SK-N-SH (cell line): Measurements from ENCODE around the gene NTRK2.

Experiments used
- CHD2 ChIP-seq: fragments of 150-350 bp; IDR thresholded peaks from 2 replicates; pipeline ENCODE4 v1.6.1; 2018; ENCODE audit warnings: low read length; ENCODE audit not compliant: partially characterized antibody
- POLR2AphosphoS5 ChIP-seq: IDR thresholded peaks from 2 replicates; pipeline ENCODE4 v1.6.1; 2012; ENCODE audit warnings: low read depth, low read length
- TF ChIP-seq, protein P1 (sequence below): fragments of 200-600 bp; sonication (generic); IDR thresholded peaks from 2 replicates; pipeline ENCODE4 v1.6.1; 2017; ENCODE audit warnings: antibody characterized with exemption, mild to moderate bottlenecking, moderate library complexity
- TF ChIP-seq, protein P2 (sequence below): IDR thresholded peaks from 2 replicates; pipeline ENCODE4 v1.4.0; 2012; ENCODE audit warnings: low read depth, borderline replicate concordance

DNA sequence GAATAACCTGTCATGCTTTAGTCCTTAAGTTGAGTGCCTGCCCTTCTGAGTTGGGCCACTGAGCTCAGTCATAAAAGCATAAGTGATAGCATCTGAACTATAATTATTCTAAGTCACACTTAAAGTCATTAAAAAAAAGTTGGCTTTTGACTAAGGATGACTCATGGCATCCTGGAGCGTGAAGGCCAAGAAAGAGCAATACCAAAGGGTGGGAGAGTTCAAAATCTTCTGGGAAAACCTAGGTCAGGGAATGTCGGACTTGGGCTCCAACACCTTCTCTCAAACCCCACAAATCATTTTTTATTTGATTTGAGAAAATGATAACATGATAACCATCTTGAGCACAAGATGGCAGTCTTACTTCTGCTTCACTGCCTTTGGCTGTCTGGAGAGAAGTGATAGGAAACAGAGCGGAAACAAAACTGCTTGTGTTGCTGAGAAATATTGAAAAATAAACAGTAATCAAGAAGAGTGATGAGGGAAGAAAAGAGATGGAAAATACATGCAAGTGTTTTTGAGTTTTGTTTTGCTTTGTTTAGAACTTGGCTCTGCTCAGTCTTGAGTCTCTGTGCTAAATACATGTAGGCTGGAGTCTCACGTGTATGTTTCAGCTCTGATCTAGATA, 16.9 kb upstream of the NTRK2 start:
- TF ChIP-seq, protein P1, sequence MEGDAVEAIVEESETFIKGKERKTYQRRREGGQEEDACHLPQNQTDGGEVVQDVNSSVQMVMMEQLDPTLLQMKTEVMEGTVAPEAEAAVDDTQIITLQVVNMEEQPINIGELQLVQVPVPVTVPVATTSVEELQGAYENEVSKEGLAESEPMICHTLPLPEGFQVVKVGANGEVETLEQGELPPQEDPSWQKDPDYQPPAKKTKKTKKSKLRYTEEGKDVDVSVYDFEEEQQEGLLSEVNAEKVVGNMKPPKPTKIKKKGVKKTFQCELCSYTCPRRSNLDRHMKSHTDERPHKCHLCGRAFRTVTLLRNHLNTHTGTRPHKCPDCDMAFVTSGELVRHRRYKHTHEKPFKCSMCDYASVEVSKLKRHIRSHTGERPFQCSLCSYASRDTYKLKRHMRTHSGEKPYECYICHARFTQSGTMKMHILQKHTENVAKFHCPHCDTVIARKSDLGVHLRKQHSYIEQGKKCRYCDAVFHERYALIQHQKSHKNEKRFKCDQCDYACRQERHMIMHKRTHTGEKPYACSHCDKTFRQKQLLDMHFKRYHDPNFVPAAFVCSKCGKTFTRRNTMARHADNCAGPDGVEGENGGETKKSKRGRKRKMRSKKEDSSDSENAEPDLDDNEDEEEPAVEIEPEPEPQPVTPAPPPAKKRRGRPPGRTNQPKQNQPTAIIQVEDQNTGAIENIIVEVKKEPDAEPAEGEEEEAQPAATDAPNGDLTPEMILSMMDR: no peak
- TF ChIP-seq, protein P2, sequence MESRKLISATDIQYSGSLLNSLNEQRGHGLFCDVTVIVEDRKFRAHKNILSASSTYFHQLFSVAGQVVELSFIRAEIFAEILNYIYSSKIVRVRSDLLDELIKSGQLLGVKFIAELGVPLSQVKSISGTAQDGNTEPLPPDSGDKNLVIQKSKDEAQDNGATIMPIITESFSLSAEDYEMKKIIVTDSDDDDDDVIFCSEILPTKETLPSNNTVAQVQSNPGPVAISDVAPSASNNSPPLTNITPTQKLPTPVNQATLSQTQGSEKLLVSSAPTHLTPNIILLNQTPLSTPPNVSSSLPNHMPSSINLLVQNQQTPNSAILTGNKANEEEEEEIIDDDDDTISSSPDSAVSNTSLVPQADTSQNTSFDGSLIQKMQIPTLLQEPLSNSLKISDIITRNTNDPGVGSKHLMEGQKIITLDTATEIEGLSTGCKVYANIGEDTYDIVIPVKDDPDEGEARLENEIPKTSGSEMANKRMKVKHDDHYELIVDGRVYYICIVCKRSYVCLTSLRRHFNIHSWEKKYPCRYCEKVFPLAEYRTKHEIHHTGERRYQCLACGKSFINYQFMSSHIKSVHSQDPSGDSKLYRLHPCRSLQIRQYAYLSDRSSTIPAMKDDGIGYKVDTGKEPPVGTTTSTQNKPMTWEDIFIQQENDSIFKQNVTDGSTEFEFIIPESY: no peak
- TF ChIP-seq CHD2: no peak
- TF ChIP-seq POLR2AphosphoS5: no peak
